ENCODE measurements around the gene KCTD14. TPM values are rescaled to one million over a fixed set of nuclear protein-coding genes. Genes with fewer than 3 reads are reported as not detected.

The KCTD14 gene
- total and polyA plus RNA-seq, 2 of the 8 experiments (the other 6 are each of a cell fraction or from before 2014, with no cell fraction given) = 21.6 to 24.9 TPM

DNA sequence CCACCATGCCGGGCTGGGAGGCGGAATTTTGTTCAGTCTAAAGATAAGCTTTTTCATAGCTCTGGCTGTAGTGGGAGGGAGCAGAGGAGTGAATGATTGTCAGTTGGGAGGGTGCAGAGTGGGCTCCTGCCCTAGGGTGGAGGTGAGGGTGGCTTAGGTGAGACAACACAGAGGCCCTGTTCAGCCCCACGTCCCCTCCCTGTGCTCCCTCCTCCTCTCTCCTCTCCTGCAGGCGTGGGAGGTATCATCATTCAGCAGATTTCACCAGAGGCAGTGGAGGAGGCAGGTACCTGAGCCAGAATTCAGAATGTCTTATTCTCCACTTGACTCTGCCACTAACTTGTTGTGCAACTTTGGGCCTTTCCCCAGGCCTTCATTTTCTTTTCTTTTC lies 38.8 kb upstream of the KCTD14 start:
- no peak overlapping the region for H2BK120ac ChIP-seq (replicated peaks; ENCODE audit: low read depth, low read length)
- H3K79me1 ChIP-seq (ENCODE audit: low read depth, low read length) = no peaks in the 10 kb centered on the region
- no peak for FAIRE-seq
- H2AK5ac ChIP-seq (ENCODE audit: low read depth, low read length) = no peak overlapping the region
- H2BK12ac ChIP-seq (ENCODE audit: low read depth, low read length) = no peak overlapping the region
- H3K4me3 ChIP-seq (ENCODE audit: extremely low read depth in 1 of 4, insufficient read depth in 2 of 4, low read depth in 3 of 4, low read length in 4 of 4) = no peak overlapping the region
- no peaks in the 10 kb centered on the region for H3K9me3 ChIP-seq (ENCODE audit: insufficient read depth in 2 of 2, low read depth in 1 of 2, low read length in 1 of 2)
- H3K56ac ChIP-seq (replicated peaks; ENCODE audit: insufficient read length, low read depth, low read length) = no peak overlapping the region
- TF ChIP-seq, protein P1, sequence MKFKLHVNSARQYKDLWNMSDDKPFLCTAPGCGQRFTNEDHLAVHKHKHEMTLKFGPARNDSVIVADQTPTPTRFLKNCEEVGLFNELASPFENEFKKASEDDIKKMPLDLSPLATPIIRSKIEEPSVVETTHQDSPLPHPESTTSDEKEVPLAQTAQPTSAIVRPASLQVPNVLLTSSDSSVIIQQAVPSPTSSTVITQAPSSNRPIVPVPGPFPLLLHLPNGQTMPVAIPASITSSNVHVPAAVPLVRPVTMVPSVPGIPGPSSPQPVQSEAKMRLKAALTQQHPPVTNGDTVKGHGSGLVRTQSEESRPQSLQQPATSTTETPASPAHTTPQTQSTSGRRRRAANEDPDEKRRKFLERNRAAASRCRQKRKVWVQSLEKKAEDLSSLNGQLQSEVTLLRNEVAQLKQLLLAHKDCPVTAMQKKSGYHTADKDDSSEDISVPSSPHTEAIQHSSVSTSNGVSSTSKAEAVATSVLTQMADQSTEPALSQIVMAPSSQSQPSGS (IDR thresholded peaks at IDR 0.05; ENCODE audit: low read length) = no peak
- H3K18ac ChIP-seq (ENCODE audit: extremely low read depth, low read length) = no peak overlapping the region
- no peaks in the 10 kb centered on the region for H3K27me3 ChIP-seq (replicated peaks in 1 of 4; ENCODE audit: control insufficient read depth in 3 of 4, extremely low read depth in 1 of 4, insufficient read depth in 3 of 4, low read length in 3 of 4)
- POLR2A ChIA-PET (ENCODE audit: partially characterized antibody) = interaction anchor here (0.6 to 2.5 kb wide), 2 partner anchors 10 kb away, joined by 3 to 6 read pairs; no protein-coding TSS in a partner anchor
- H3K36me3 ChIP-seq (ENCODE audit: control insufficient read depth in 2 of 4, insufficient read depth in 4 of 4, low read length in 3 of 4) = no peaks in the 10 kb centered on the region
- no peak overlapping the region for H3K9ac ChIP-seq (replicated peaks in 1 of 4; ENCODE audit: extremely low read depth in 1 of 4, low read depth in 3 of 4, low read length in 3 of 4)
- H3K4me1 ChIP-seq (replicated peaks in 1 of 4; ENCODE audit: control insufficient read depth in 3 of 4, insufficient read depth in 4 of 4, low read length in 3 of 4) = no peaks in the 10 kb centered on the region
- H2AFZ ChIP-seq (ENCODE audit: low read length) = no peak overlapping the region
- H2BK20ac ChIP-seq (ENCODE audit: low read length) = no peak overlapping the region
- H2BK5ac ChIP-seq (ENCODE audit: low read depth, low read length) = no peak overlapping the region
- H4K5ac ChIP-seq (ENCODE audit: insufficient read length, low read depth, low read length) = no peak overlapping the region
- no peaks in the 10 kb centered on the region for H4K20me1 ChIP-seq (replicated peaks in 1 of 2; ENCODE audit: control insufficient read depth in 1 of 2, insufficient read depth in 2 of 2, low read length in 2 of 2)
- CTCF ChIA-PET (ENCODE audit: partially characterized antibody) = interaction anchor here (1.2 to 1.5 kb wide), 2 partner anchors 21 to 38 kb away, joined by 3 read pairs; no protein-coding TSS in a partner anchor
- no peaks in the 10 kb centered on the region for H3K79me2 ChIP-seq (ENCODE audit: control insufficient read depth in 1 of 2, insufficient read depth in 2 of 2, low read length in 2 of 2)
- H3K23ac ChIP-seq (ENCODE audit: insufficient read length) = no peak overlapping the region
- no peak overlapping the region for H4K8ac ChIP-seq (ENCODE audit: extremely low read depth, insufficient read depth, low read length)
- no peak for DNase-seq (ENCODE audit: low read depth in 1 of 2, low spot score in 2 of 2)
- no peaks in the 10 kb centered on the region for H3K23me2 ChIP-seq (ENCODE audit: low read depth, low read length)
- H3K27ac ChIP-seq (ENCODE audit: low read depth, low read length) = no peak overlapping the region
- 92% methylated on average over 4 of the region's 4 CpGs; no CpG with 5 or more reads in 1 of the 2 experiments for WGBS, 2 experiments (ENCODE audit: extremely low coverage in 1 of 2, insufficient coverage in 1 of 2, insufficient read length in 1 of 2, insufficient replicate concordance in 2 of 2, low coverage in 1 of 2, low lambda C conversion rate in 2 of 2, missing lambda C conversion rate in 1 of 2)
- H4K91ac ChIP-seq (replicated peaks; ENCODE audit: insufficient read length, low read length) = no peak overlapping the region
- no peak overlapping the region for H3K4ac ChIP-seq (replicated peaks; ENCODE audit: insufficient read length, low read depth, low read length)
- no peak overlapping the region for H3K4me2 ChIP-seq (ENCODE audit: insufficient read depth in 1 of 2, low read depth in 2 of 2, low read length in 2 of 2)
- H2BK15ac ChIP-seq (ENCODE audit: low read length) = no peak overlapping the region
- no peak overlapping the region for H3K14ac ChIP-seq (ENCODE audit: insufficient read length)
